Panc1 (cell line): Measurements from ENCODE around the gene SLC9A8.

Experiments
- POLR2AphosphoS5 ChIP-seq: IDR thresholded peaks from 2 replicates; pipeline ENCODE4 v1.6.1; 2012; ENCODE audit warnings: mild to moderate bottlenecking, low read depth, low read length, moderate library complexity
- TF ChIP-seq, protein P1 (sequence below): fragments of 450-650 bp; IDR thresholded peaks from 2 replicates; pipeline ENCODE4 v1.5.1; 2017; ENCODE audit warnings: mild to moderate bottlenecking
- TF ChIP-seq, protein P2 (sequence below), 2 experiments: IDR thresholded peaks; 2 replicates each; pipeline ENCODE4 v1.6.1; 2011 to 2012; ENCODE audit warnings: low read depth in 2 of 2, control low read depth in 1 of 2, low read length in 1 of 2, mild to moderate bottlenecking in 1 of 2, moderate library complexity in 1 of 2; ENCODE audit not compliant: insufficient read depth in 1 of 2

DNA sequence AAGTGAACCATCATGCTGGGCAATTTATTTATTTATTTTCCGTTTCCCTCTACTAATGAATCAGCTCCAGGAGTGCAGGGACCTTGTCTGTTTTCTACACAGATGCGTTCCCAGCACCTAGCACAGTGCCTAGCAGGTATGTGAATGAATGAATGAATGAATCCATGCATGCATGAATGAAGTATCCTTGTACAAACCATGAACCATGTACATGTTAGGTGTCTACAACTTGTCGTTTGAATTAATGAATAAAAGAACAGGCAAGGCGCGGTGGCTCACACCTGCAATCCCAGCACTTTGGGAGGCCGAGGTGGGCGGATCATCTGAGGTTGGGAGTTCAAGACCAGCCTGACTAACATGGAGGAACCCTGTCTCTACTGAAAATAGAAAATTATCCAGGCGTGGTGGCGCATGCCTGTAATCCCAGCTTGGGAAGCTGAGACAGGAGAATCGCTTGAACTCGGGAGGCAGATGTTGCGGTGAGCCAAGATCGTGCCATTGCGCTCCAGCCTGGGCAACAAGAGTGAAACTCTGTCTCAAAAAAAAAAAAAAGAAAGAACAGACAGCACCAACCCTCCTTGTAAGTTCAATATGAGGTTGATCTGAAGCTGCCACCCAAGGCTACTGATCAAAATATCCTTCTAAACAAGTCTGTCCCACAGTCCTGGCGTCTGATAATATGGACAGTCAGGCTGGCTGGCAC is 27.3 kb upstream of the SLC9A8 start:
- TF ChIP-seq, protein P1, sequence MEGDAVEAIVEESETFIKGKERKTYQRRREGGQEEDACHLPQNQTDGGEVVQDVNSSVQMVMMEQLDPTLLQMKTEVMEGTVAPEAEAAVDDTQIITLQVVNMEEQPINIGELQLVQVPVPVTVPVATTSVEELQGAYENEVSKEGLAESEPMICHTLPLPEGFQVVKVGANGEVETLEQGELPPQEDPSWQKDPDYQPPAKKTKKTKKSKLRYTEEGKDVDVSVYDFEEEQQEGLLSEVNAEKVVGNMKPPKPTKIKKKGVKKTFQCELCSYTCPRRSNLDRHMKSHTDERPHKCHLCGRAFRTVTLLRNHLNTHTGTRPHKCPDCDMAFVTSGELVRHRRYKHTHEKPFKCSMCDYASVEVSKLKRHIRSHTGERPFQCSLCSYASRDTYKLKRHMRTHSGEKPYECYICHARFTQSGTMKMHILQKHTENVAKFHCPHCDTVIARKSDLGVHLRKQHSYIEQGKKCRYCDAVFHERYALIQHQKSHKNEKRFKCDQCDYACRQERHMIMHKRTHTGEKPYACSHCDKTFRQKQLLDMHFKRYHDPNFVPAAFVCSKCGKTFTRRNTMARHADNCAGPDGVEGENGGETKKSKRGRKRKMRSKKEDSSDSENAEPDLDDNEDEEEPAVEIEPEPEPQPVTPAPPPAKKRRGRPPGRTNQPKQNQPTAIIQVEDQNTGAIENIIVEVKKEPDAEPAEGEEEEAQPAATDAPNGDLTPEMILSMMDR: no peak
- TF ChIP-seq POLR2AphosphoS5: no peak
- TF ChIP-seq, protein P2, sequence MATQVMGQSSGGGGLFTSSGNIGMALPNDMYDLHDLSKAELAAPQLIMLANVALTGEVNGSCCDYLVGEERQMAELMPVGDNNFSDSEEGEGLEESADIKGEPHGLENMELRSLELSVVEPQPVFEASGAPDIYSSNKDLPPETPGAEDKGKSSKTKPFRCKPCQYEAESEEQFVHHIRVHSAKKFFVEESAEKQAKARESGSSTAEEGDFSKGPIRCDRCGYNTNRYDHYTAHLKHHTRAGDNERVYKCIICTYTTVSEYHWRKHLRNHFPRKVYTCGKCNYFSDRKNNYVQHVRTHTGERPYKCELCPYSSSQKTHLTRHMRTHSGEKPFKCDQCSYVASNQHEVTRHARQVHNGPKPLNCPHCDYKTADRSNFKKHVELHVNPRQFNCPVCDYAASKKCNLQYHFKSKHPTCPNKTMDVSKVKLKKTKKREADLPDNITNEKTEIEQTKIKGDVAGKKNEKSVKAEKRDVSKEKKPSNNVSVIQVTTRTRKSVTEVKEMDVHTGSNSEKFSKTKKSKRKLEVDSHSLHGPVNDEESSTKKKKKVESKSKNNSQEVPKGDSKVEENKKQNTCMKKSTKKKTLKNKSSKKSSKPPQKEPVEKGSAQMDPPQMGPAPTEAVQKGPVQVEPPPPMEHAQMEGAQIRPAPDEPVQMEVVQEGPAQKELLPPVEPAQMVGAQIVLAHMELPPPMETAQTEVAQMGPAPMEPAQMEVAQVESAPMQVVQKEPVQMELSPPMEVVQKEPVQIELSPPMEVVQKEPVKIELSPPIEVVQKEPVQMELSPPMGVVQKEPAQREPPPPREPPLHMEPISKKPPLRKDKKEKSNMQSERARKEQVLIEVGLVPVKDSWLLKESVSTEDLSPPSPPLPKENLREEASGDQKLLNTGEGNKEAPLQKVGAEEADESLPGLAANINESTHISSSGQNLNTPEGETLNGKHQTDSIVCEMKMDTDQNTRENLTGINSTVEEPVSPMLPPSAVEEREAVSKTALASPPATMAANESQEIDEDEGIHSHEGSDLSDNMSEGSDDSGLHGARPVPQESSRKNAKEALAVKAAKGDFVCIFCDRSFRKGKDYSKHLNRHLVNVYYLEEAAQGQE (IDR thresholded peaks at IDR 0.05; ENCODE audit: insufficient read depth in 1 of 2, low read depth in 2 of 2, low read length in 1 of 2): no peak
